Astrocyte (in vitro differentiated cells and primary cell): ENCODE data around the gene HIBADH. TPM values are rescaled to one million over a fixed set of nuclear protein-coding genes. Genes with fewer than 3 reads are reported as not detected.
A peak's percentile ranks its signal among the peaks of the same experiment; 100 is the strongest.

ENCODE experiments used
- DNase-seq: peaks from one replicate; pipeline ENCODE4 v3.0.0-alpha.2; 2010; ENCODE audit warnings: low read depth
- FAIRE-seq: peaks from 2 replicates; lab custom pipeline; 2011; peaks lifted over from hg19 to GRCh38; lab: Jason Lieb, UNC
- H2AFZ ChIP-seq: 2 replicates; pipeline ENCODE4 v1.6.0; 2012; ENCODE audit warnings: low read depth, low read length, inconsistent platforms
- H3K27ac ChIP-seq: 2 replicates; pipeline ENCODE4 v1.5.1; 2011; ENCODE audit warnings: low read depth, low read length, inconsistent platforms
- H3K27me3 ChIP-seq: 2 replicates; pipeline ENCODE4 v1.6.0; 2011; ENCODE audit warnings: low read length, inconsistent platforms; ENCODE audit not compliant: insufficient read depth
- H3K36me3 ChIP-seq: 2 replicates; pipeline ENCODE4 v1.5.1; 2011; ENCODE audit warnings: low read length, inconsistent platforms; ENCODE audit not compliant: insufficient read depth
- H3K4me1 ChIP-seq: 2 replicates; pipeline ENCODE4 v1.5.1; 2011; ENCODE audit warnings: low read length, inconsistent platforms; ENCODE audit not compliant: insufficient read depth
- H3K4me2 ChIP-seq: 2 replicates; pipeline ENCODE4 v1.6.0; 2012; ENCODE audit warnings: low read length, inconsistent platforms
- H3K4me3 ChIP-seq: 2 replicates; pipeline ENCODE4 v1.5.1; 2011; ENCODE audit warnings: low read depth, mild to moderate bottlenecking, low read length, inconsistent platforms; ENCODE audit not compliant: insufficient read depth
- H3K79me2 ChIP-seq: 2 replicates; pipeline ENCODE4 v1.6.0; 2012; ENCODE audit warnings: mild to moderate bottlenecking, low read length, inconsistent platforms; ENCODE audit not compliant: insufficient read depth
- H3K9ac ChIP-seq: 2 replicates; pipeline ENCODE4 v1.6.0; 2012; ENCODE audit warnings: mild to moderate bottlenecking, low read length, inconsistent platforms
- H3K9me3 ChIP-seq: 2 replicates; pipeline ENCODE4 v1.5.1; 2012; ENCODE audit warnings: low read depth, mild to moderate bottlenecking, low read length, inconsistent platforms; ENCODE audit not compliant: insufficient read depth
- H4K20me1 ChIP-seq: 2 replicates; pipeline ENCODE4 v1.6.0; 2012; ENCODE audit warnings: low read length, inconsistent platforms; ENCODE audit not compliant: insufficient read depth
- H3K27ac Mint-ChIP-seq: one replicate; pipeline ENCODE4 v1.8.0; 2021; ENCODE audit warnings: mild to moderate bottlenecking, mixed read lengths; ENCODE audit not compliant: unreplicated experiment
- H3K27me3 Mint-ChIP-seq: one replicate; pipeline ENCODE4 v1.8.0; 2021; ENCODE audit warnings: low read depth, mixed read lengths; ENCODE audit not compliant: unreplicated experiment
- H3K36me3 Mint-ChIP-seq: one replicate; pipeline ENCODE4 v1.8.0; 2021; ENCODE audit warnings: low read depth, mixed read lengths; ENCODE audit not compliant: unreplicated experiment
- H3K4me1 Mint-ChIP-seq: one replicate; pipeline ENCODE4 v1.8.0; 2021; ENCODE audit warnings: low read depth, mixed read lengths; ENCODE audit not compliant: unreplicated experiment
- H3K4me3 Mint-ChIP-seq: one replicate; pipeline ENCODE4 v1.8.0; 2021; ENCODE audit warnings: mild to moderate bottlenecking, moderate library complexity, mixed read lengths; ENCODE audit not compliant: unreplicated experiment
- H3K9me3 Mint-ChIP-seq: one replicate; pipeline ENCODE4 v1.8.0; 2021; ENCODE audit warnings: mild to moderate bottlenecking, mixed read lengths; ENCODE audit not compliant: unreplicated experiment
- EZH2 ChIP-seq: IDR thresholded peaks from 2 replicates; pipeline ENCODE4 v1.6.1; 2012; ENCODE audit warnings: mild to moderate bottlenecking, low read length, inconsistent platforms; ENCODE audit not compliant: insufficient read depth
- total RNA-seq: library from RNA; stranded (reverse); gene quantifications from 2 replicates; pipeline ENCODE4 v1.2.1, GENCODE V29; 2021
- TF ChIP-seq, protein P1 (sequence below): IDR thresholded peaks from 2 replicates; pipeline ENCODE4 v1.5.1; 2011; ENCODE audit warnings: low read depth, mild to moderate bottlenecking, inconsistent platforms, low read length, moderate library complexity; ENCODE audit not compliant: insufficient read depth

The HIBADH gene
- total RNA-seq, 1 donor from 2014 or later, result 21.9 TPM

DNA sequence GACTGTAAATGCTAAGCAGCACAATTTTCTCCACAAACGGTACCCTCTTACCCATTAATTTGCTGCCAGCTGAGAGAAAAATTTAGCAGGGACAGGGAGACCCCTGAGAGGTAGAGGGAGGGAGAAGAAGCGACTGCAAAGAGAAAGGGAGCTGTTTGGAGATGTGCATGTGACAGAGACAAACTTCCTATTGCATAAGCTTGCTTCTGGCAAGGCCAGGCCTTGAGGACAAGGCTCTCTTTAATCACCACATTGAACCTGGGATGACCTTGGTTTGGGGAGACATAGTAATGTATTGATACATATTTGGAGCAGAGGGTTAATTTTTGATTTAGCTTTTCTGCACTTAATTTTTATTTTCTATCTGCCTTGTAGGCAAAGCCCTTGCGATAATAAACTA is 31.1 kb upstream of the HIBADH start:
- peaks cover 2% of the 10 kb centered on the region for H3K27me3 Mint-ChIP-seq
- H3K4me1 Mint-ChIP-seq, result peaks cover 2% of the 10 kb centered on the region
- H3K27ac Mint-ChIP-seq, result no peak overlapping the region
- H3K36me3 Mint-ChIP-seq, result no peaks in the 10 kb centered on the region
- H3K79me2 ChIP-seq, result no peaks in the 10 kb centered on the region
- no peaks in the 10 kb centered on the region for H3K9me3 ChIP-seq
- no peak overlapping the region for H3K4me2 ChIP-seq
- FAIRE-seq (no peak), DNase-seq (no peak)
- no peak overlapping the region for H2AFZ ChIP-seq
- no peak overlapping the region for H3K4me3 Mint-ChIP-seq
- H3K36me3 ChIP-seq, result no peaks in the 10 kb centered on the region
- no peak for TF ChIP-seq EZH2
- TF ChIP-seq, protein P1, sequence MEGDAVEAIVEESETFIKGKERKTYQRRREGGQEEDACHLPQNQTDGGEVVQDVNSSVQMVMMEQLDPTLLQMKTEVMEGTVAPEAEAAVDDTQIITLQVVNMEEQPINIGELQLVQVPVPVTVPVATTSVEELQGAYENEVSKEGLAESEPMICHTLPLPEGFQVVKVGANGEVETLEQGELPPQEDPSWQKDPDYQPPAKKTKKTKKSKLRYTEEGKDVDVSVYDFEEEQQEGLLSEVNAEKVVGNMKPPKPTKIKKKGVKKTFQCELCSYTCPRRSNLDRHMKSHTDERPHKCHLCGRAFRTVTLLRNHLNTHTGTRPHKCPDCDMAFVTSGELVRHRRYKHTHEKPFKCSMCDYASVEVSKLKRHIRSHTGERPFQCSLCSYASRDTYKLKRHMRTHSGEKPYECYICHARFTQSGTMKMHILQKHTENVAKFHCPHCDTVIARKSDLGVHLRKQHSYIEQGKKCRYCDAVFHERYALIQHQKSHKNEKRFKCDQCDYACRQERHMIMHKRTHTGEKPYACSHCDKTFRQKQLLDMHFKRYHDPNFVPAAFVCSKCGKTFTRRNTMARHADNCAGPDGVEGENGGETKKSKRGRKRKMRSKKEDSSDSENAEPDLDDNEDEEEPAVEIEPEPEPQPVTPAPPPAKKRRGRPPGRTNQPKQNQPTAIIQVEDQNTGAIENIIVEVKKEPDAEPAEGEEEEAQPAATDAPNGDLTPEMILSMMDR, result no peak
- H3K9me3 Mint-ChIP-seq, result no peaks in the 10 kb centered on the region
- H3K4me3 ChIP-seq, result no peak overlapping the region
- no peak overlapping the region for H3K27ac ChIP-seq
- no peaks in the 10 kb centered on the region for H3K4me1 ChIP-seq
- H3K27me3 ChIP-seq, result no peaks in the 10 kb centered on the region
- H4K20me1 ChIP-seq, result no peaks in the 10 kb centered on the region
- H3K9ac ChIP-seq, result no peak overlapping the region

DNA sequence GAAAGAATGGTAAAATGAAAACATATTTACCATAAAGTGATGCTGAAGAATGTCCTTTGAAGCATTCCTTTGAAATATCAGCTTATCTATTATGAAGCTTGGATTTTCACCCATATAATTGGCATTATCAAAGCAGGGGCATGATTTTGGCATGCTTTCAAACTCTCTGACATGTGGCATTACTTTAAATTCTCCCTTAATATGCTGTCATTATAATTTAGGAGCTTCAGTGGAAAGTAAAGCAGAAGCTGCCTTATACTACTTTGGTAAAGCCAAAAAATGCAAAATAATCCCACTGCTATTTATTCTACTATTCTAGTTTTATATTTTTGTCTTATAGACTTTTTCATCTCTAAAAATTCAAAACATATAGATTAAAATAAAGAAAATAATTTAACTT is 28.0 kb upstream of the HIBADH start:
- no peaks in the 10 kb centered on the region for H3K79me2 ChIP-seq
- no peak for TF ChIP-seq EZH2
- TF ChIP-seq, protein P1, result no peak
- Mint-ChIP-seq H3K9me3 (no peaks in the 10 kb centered on the region), H3K4me1 (peaks cover 2% of the 10 kb centered on the region), H3K4me3 (no peak overlapping the region), H3K27me3 (peaks cover 2% of the 10 kb centered on the region), H3K36me3 (no peaks in the 10 kb centered on the region), H3K27ac (no peak overlapping the region)
- no peaks in the 10 kb centered on the region for H3K27me3 ChIP-seq
- no peak overlapping the region for H3K4me2 ChIP-seq
- DNase-seq (no peak), FAIRE-seq (no peak)
- H3K9me3 ChIP-seq, result no peaks in the 10 kb centered on the region
- no peak overlapping the region for H3K4me3 ChIP-seq
- no peak overlapping the region for H2AFZ ChIP-seq
- H4K20me1 ChIP-seq, result no peaks in the 10 kb centered on the region
- no peak overlapping the region for H3K9ac ChIP-seq
- H3K36me3 ChIP-seq, result no peaks in the 10 kb centered on the region
- no peaks in the 10 kb centered on the region for H3K4me1 ChIP-seq
- H3K27ac ChIP-seq, result no peak overlapping the region

DNA sequence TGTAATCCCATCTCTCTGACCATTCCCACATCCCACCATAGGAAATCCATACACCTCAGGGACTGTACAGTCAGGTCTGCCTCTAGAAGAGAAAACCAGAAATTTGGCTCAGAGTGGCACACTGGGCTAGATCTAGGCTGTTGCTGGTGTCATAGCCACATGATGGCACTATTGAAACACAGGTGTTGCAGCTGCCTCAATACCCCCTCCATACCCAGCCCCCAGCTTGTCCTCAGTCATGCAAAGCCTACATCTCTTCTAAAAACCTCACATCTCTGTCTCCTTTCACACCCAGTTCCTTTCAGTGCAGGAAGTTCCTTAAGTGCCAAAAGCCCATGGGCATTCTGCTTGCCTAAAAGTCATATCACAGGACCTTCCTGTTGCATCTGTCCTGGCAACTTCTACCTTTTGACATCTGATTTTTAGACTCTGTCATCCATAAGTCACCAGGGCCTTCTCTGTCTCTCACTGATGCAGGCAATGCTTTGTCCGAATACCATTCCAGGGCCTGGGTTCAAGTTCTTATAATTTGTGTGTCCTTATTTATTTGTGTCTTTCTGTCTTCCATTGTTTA is 27.0 kb upstream of the HIBADH start:
- no peak overlapping the region for H3K27ac Mint-ChIP-seq
- DNase-seq (no peak), FAIRE-seq (no peak)
- Histone ChIP-seq H4K20me1 (no peaks in the 10 kb centered on the region), H3K9ac (no peak overlapping the region), H2AFZ (no peak overlapping the region), H3K9me3 (no peaks in the 10 kb centered on the region), H3K27me3 (no peaks in the 10 kb centered on the region), H3K4me1 (no peaks in the 10 kb centered on the region), H3K79me2 (no peaks in the 10 kb centered on the region), H3K4me3 (no peak overlapping the region), H3K4me2 (no peak overlapping the region), H3K27ac (no peak overlapping the region), H3K36me3 (no peaks in the 10 kb centered on the region)
- peaks cover 2% of the 10 kb centered on the region for H3K4me1 Mint-ChIP-seq
- TF ChIP-seq, protein P1, result peak; percentile 34
- TF ChIP-seq EZH2, result no peak
- H3K4me3 Mint-ChIP-seq, result no peak overlapping the region
- peaks cover 2% of the 10 kb centered on the region for H3K27me3 Mint-ChIP-seq
- H3K9me3 Mint-ChIP-seq, result no peaks in the 10 kb centered on the region
- H3K36me3 Mint-ChIP-seq, result no peaks in the 10 kb centered on the region
